Measurements from ENCODE around the gene EXOSC1. TPM values are rescaled to one million over a fixed set of nuclear protein-coding genes. Genes with fewer than 3 reads are reported as not detected.

The EXOSC1 gene
- total and polyA plus RNA-seq, 2 of the 13 experiments (the other 11 are each of a cell fraction or from before 2014, with no cell fraction given): 36.3 to 39.9 TPM

DNA sequence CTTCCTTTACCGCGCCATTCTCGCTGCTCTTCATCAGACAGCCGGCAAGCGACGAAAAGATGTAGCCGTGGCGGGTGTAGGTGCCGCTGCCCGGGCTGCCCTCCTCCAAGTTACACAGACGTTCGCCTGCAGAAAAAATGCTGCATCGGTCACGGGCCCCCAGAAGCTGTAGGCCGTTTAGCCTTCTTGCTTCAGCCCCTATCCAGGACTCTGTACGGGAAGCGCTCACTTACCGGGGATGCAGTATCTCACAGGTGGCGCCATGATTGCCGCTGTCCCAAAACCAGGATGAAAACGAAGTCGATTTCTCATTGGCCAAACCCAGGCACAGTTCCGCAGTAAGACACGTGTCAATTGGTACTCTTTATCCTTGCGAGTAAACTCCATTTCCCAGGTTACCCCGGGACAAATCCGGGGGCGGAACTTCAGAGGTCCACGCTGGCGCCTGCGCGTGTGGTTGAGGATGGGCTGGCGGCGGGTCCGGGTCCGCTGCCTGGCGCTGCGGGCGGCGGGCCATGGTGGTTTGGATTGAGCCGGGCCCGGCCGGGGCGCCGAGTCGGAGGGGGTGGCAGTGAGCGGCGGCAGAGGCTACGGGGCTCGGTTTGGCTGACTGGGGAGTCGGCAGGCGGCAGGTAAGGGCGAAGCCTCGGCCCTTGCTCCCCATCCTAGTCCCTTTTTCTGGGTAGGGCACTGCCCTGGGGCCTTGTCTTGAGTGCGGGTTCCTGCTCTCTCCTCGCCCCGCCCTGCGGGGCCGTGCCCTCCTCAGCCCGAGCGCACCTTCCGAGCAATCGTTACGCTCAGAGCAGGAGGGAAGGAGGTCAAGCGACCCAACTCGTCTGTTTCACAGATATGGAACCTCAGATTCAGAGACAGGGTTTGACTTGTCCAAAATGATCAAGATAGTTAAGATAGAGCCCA lies at the start of gene EXOSC1, which contains the start of gene ZDHHC16 (continued):
- TF ChIP-seq MLXIP (CRISPR knock-in tag; IDR thresholded peaks at IDR 0.05; ENCODE audit: borderline replicate concordance): no peak
- TF ChIP-seq IKZF4 (CRISPR knock-in tag; IDR thresholded peaks at IDR 0.05; ENCODE audit: borderline replicate concordance, low read depth, not compliant biosample characterization): peak; percentile 15
- TF ChIP-seq TBP (CRISPR knock-in tag; IDR thresholded peaks at IDR 0.05): 0 out of 2 replicates have a peak, but pooled peaks have one; percentile 86
- TF ChIP-seq NCOA2 (CRISPR knock-in tag; IDR thresholded peaks at IDR 0.05): no peak; the same call in 1 of the 2 replicates
- peak; percentile 97 for TF ChIP-seq PHF8 (CRISPR knock-in tag; IDR thresholded peaks at IDR 0.05)
- no peak for TF ChIP-seq AHDC1 (CRISPR knock-in tag; IDR thresholded peaks at IDR 0.05; ENCODE audit: borderline replicate concordance)
- peak; percentile 42; the same call in 1 of the 2 replicates for TF ChIP-seq ZNF878 (CRISPR knock-in tag; IDR thresholded peaks at IDR 0.05)
- TF ChIP-seq, protein P1, sequence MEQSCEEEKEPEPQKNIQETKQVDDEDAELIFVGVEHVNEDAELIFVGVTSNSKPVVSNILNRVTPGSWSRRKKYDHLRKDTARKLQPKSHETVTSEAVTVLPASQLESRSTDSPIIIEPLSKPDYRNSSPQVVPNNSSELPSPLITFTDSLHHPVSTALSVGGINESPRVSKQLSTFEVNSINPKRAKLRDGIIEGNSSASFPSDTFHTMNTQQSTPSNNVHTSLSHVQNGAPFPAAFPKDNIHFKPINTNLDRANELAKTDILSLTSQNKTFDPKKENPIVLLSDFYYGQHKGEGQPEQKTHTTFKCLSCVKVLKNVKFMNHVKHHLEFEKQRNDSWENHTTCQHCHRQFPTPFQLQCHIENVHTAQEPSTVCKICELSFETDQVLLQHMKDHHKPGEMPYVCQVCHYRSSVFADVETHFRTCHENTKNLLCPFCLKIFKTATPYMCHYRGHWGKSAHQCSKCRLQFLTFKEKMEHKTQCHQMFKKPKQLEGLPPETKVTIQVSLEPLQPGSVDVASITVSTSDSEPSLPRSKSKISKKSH (CRISPR knock-in tag; IDR thresholded peaks at IDR 0.05; ENCODE audit: borderline replicate concordance): no peak
- no peak for TF ChIP-seq SMYD3 (CRISPR knock-in tag; IDR thresholded peaks at IDR 0.05)
- TF ChIP-seq REST (IDR thresholded peaks at IDR 0.05; ENCODE audit: borderline replicate concordance in 1 of 2, low read depth in 1 of 2, low read length in 2 of 2): peak in 1 of 2 experiments; percentile 53; a peak in 1 of 4 replicates
- TF ChIP-seq CHD2 (IDR thresholded peaks at IDR 0.05; ENCODE audit: low read depth, low read length): no peak
- no peak for TF ChIP-seq ZNF746 (CRISPR knock-in tag; IDR thresholded peaks at IDR 0.05)
- TF ChIP-seq MIER2 (CRISPR knock-in tag; IDR thresholded peaks at IDR 0.05): no peak

Measured in HepG2 (cell line).